Measurements from ENCODE around the gene SLC2A14.

- TF ChIP-seq CTCF (IDR thresholded peaks at IDR 0.05; ENCODE audit: insufficient read depth, low read length, poor library complexity, severe bottlenecking) (no peak), EZH2phosphoT487 (conservative IDR thresholded peaks at IDR 0.05; ENCODE audit: low read length) (no peak)
These were observed 102.7 kb downstream of the SLC2A14 start for GRCh38 chr12:7769999-7770398.
